Naive thymus-derived CD4-positive, alpha-beta T cell (primary cell): ENCODE results near the gene C5orf52. TPM values are rescaled to one million over a fixed set of nuclear protein-coding genes. Genes with fewer than 3 reads are reported as not detected.
"Not testable (repeated sequence)": the region's sequence is repeated elsewhere in the genome, so short reads cannot be mapped to it uniquely, and the experiment has no call there.

Experiments used
- ATAC-seq: fragments of 150-1000 bp; cut with Tn5 transposase; 2 replicates; pipeline ENCODE4 v1.10.0; 2021; ENCODE audit warnings: mild to moderate bottlenecking, moderate library complexity
- CTCF ChIA-PET: fragments of 350-600 bp; sonication (Branson Sonifier 250); formaldehyde crosslinking; loops from one replicate; lab custom pipeline; 2021; ENCODE audit warnings: antibody characterized with exemption; lab: Charles Lee
- POLR2A ChIA-PET: fragments of 350-600 bp; sonication (Branson Sonifier 250); formaldehyde crosslinking; loops from one replicate; lab custom pipeline; 2021; ENCODE audit warnings: antibody characterized with exemption, inconsistent platforms; lab: Charles Lee
- DNase-seq, 9 donors: peaks; one replicate each; pipeline versions ENCODE4 v3.0.0 to v3.0.0-alpha.2; 2020 to 2022; ENCODE audit warnings: mixed read lengths in 1 of 9
- H3K27ac ChIP-seq: one replicate; pipeline ENCODE4 v1.7.0; 2013; ENCODE audit warnings: mild to moderate bottlenecking, low read depth, low read length, moderate library complexity
- H3K27me3 ChIP-seq, 2 donors: one replicate each; pipeline ENCODE4 v1.7.0; 2013; ENCODE audit warnings: low read length in 2 of 2, mild to moderate bottlenecking in 2 of 2, moderate library complexity in 2 of 2; ENCODE audit not compliant: control insufficient read depth in 2 of 2, insufficient read depth in 2 of 2
- H3K36me3 ChIP-seq, 3 experiments: 1 replicate in 2 of 3; 2 replicates in 1 of 3; pipeline ENCODE4 v1.7.0; 2013; ENCODE audit warnings: low read length in 3 of 3, mild to moderate bottlenecking in 3 of 3, moderate library complexity in 1 of 3; ENCODE audit not compliant: insufficient read depth in 3 of 3, control insufficient read depth in 2 of 3
- H3K4me1 ChIP-seq, 2 donors: one replicate each; pipeline ENCODE4 v1.7.0; 2013; ENCODE audit warnings: low read length in 2 of 2, mild to moderate bottlenecking in 2 of 2, moderate library complexity in 1 of 2; ENCODE audit not compliant: control insufficient read depth in 2 of 2, insufficient read depth in 2 of 2
- H3K4me3 ChIP-seq: 2 replicates; pipeline ENCODE4 v1.7.0; 2013; ENCODE audit warnings: mild to moderate bottlenecking, low read length
- H3K9me3 ChIP-seq, 3 experiments: 1 replicate in 2 of 3; 2 replicates in 1 of 3; pipeline ENCODE4 v1.7.0; 2013; ENCODE audit warnings: low read length in 3 of 3; ENCODE audit not compliant: control insufficient read depth in 2 of 3
- H3K27ac Mint-ChIP-seq, 9 donors: one replicate each; pipeline ENCODE4 v1.8.0; 2020 to 2022; ENCODE audit warnings: mixed read lengths in 9 of 9, mild to moderate bottlenecking in 8 of 9, moderate library complexity in 5 of 9, inconsistent platforms in 2 of 9
- H3K27me3 Mint-ChIP-seq, 5 donors: one replicate each; pipeline ENCODE4 v1.8.0; 2021 to 2022; ENCODE audit warnings: mixed read lengths in 5 of 5, mild to moderate bottlenecking in 1 of 5
- H3K36me3 Mint-ChIP-seq, 5 donors: one replicate each; pipeline ENCODE4 v1.8.0; 2020 to 2022; ENCODE audit warnings: mixed read lengths in 5 of 5, mild to moderate bottlenecking in 3 of 5, inconsistent platforms in 1 of 5
- H3K4me1 Mint-ChIP-seq, 7 donors: one replicate each; pipeline ENCODE4 v1.8.0; 2020 to 2022; ENCODE audit warnings: mixed read lengths in 7 of 7, mild to moderate bottlenecking in 3 of 7, inconsistent platforms in 1 of 7
- H3K4me3 Mint-ChIP-seq, 10 donors: one replicate each; pipeline ENCODE4 v1.8.0; 2020 to 2022; ENCODE audit warnings: mild to moderate bottlenecking in 10 of 10, mixed read lengths in 10 of 10, moderate library complexity in 6 of 10, inconsistent platforms in 2 of 10
- H3K9me3 Mint-ChIP-seq, 11 donors: one replicate each; pipeline ENCODE4 v1.8.0; 2020 to 2022; ENCODE audit warnings: mixed read lengths in 11 of 11, mild to moderate bottlenecking in 4 of 11, inconsistent platforms in 1 of 11, moderate library complexity in 1 of 11
- intact Hi-C, 2 donors: fragments of 100-400 bp; cut with micrococcal nuclease; formaldehyde crosslinking; loops; one replicate each; pipeline ENCODE4 v1.15.1; 2023
- polyA plus RNA-seq, 2 donors: library from polyadenylated mRNA; unstranded; fragments of 300-500 nt; fragmentation: Illumina TruSeq; gene quantifications; one replicate each; pipeline ENCODE4 v1.2.3, GENCODE V29; 2021
- total RNA-seq, 6 experiments: library from RNA in 5 of 6; stranded (reverse) in 5 of 6; gene quantifications; 1 replicate in 5 of 6; 2 replicates in 1 of 6; pipeline ENCODE4 v1.2.3 and lab custom pipeline; 2021 to 2026

The C5orf52 gene
- total and polyA plus RNA-seq, 7 experiments from 2014 or later = not detected

DNA sequence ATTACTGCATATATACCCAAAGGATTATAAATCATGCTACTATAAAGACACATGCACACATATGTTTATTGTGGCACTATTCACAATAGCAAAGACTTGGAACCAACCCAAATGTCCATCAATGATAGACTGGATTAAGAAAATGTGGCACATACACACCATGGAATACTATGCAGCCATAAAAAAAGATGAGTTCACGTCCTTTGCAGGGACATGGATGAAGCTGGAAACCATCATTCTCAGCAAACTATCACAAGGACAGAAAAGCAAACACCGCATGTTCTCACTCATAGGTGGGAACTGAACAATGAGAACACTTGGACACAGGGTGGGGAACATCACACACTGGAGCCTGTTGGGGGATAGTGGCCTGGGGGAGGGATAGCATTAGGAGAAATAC lies 55.3 kb downstream of the C5orf52 start:
- peaks cover 4 to 16% (median 10%) of the 10 kb centered on the region in 7 donors for H3K4me1 Mint-ChIP-seq
- POLR2A ChIA-PET, DNase-seq, H3K27ac ChIP-seq, H3K27me3 Mint-ChIP-seq, CTCF ChIA-PET, H3K9me3 Mint-ChIP-seq, H3K4me3 ChIP-seq, ATAC-seq, H3K27me3 ChIP-seq, H3K4me1 ChIP-seq, H3K4me3 Mint-ChIP-seq, intact Hi-C loops, H3K9me3 ChIP-seq, H3K36me3 ChIP-seq, H3K27ac Mint-ChIP-seq: not testable (repeated sequence)
- peaks cover 6 to 14% (median 12%) of the 10 kb centered on the region in 5 donors for H3K36me3 Mint-ChIP-seq

- H3K9me3 Mint-ChIP-seq, POLR2A ChIA-PET, H3K27me3 Mint-ChIP-seq, H3K9me3 ChIP-seq, H3K27me3 ChIP-seq, H3K4me1 ChIP-seq, H3K4me3 Mint-ChIP-seq, H3K36me3 ChIP-seq, H3K4me3 ChIP-seq, H3K27ac ChIP-seq, DNase-seq, H3K27ac Mint-ChIP-seq, ATAC-seq, intact Hi-C loops: not testable (repeated sequence)
- H3K4me1 Mint-ChIP-seq = peaks cover 13 to 24% (median 20%) of the 10 kb centered on the region in 7 donors
- CTCF ChIA-PET = interaction anchor here (1.4 kb wide), 1 partner anchor 16 kb away, joined by 3 read pairs; the partner anchor contains the start of gene LSM11
- peaks cover 0 to 11% (median 6%) of the 10 kb centered on the region in 5 donors for H3K36me3 Mint-ChIP-seq
These were observed 56.5 kb downstream of the C5orf52 start for GRCh38 chr5:157727858-157728257.

Other genes with a start within 250 kb of the C5orf52 start
- gene NIPAL4, start 211.3 kb upstream of the C5orf52 start, total RNA-seq = 1 to 10 TPM in 2 of 5 experiments, under 1 TPM in 1, not detected in 2; 0.70 to 1.6 (median 1.2) TPM
- not detected for gene NIPAL4, start 211.3 kb upstream of the C5orf52 start, polyA plus RNA-seq
- gene ADAM19, start 95.8 kb upstream of the C5orf52 start, total RNA-seq = 100 to 1,000 TPM in 1 of 5 experiments, 10 to 100 TPM in 1, 1 to 10 TPM in 1, under 1 TPM in 2; 0.81 to 410 (median 7.3) TPM
- gene ADAM19, start 95.8 kb upstream of the C5orf52 start, polyA plus RNA-seq = under 1 TPM; 0.10 to 0.11 TPM
- under 1 TPM in 1 of 5 experiments, not detected in 4; 0.36 TPM for gene SOX30, start 19.1 kb upstream of the C5orf52 start, total RNA-seq
- gene SOX30, start 19.1 kb upstream of the C5orf52 start, polyA plus RNA-seq = under 1 TPM; 0.17 to 0.25 TPM
- 10 to 100 TPM in 1 of 5 experiments, 1 to 10 TPM in 4; 6.2 to 17.4 (median 7.4) TPM for gene THG1L, start 59.9 kb downstream of the C5orf52 start, total RNA-seq
- gene THG1L, start 59.9 kb downstream of the C5orf52 start, polyA plus RNA-seq = 1 to 10 TPM; 4.6 to 6.2 TPM
- gene LSM11, start 72.2 kb downstream of the C5orf52 start, total RNA-seq = 1 to 10 TPM; 1.6 to 5.0 (median 4.0) TPM
- under 1 TPM; 0.50 to 0.92 TPM for gene LSM11, start 72.2 kb downstream of the C5orf52 start, polyA plus RNA-seq
- gene CLINT1, start 187.6 kb downstream of the C5orf52 start, total RNA-seq = 10 to 100 TPM; 58.8 to 94.2 (median 74.0) TPM
- gene CLINT1, start 187.6 kb downstream of the C5orf52 start, polyA plus RNA-seq = 10 to 100 TPM; 57.5 to 85.6 TPM